ENCODE results near the gene EPGN. TPM values are rescaled to one million over a fixed set of nuclear protein-coding genes. Genes with fewer than 3 reads are reported as not detected.

Gene EPGN
- total RNA-seq, 1 experiment from 2014 or later: not detected

DNA sequence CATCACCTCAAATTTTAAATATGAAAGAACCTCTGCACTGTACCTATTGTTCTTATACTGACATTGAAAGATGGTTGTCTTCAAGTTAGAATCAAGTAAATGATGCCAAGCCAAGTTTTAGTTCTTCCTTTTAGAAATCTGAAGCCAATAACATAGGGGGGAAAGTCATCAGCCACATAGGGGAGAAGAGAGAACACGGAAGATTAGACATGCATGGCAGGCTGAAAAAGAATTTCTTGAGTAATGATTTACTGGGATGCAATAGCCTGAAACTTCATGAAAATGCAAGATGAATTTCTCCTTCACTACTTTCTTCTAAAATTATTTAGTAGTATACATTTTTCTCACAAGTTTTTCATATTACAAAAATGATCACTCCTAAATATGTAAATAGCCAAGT lies 13.6 kb upstream of the EPGN start:
- TF ChIP-seq, protein P1, sequence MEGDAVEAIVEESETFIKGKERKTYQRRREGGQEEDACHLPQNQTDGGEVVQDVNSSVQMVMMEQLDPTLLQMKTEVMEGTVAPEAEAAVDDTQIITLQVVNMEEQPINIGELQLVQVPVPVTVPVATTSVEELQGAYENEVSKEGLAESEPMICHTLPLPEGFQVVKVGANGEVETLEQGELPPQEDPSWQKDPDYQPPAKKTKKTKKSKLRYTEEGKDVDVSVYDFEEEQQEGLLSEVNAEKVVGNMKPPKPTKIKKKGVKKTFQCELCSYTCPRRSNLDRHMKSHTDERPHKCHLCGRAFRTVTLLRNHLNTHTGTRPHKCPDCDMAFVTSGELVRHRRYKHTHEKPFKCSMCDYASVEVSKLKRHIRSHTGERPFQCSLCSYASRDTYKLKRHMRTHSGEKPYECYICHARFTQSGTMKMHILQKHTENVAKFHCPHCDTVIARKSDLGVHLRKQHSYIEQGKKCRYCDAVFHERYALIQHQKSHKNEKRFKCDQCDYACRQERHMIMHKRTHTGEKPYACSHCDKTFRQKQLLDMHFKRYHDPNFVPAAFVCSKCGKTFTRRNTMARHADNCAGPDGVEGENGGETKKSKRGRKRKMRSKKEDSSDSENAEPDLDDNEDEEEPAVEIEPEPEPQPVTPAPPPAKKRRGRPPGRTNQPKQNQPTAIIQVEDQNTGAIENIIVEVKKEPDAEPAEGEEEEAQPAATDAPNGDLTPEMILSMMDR (conservative IDR thresholded peaks at IDR 0.05; ENCODE audit: low read depth, low read length): no peak
- TF ChIP-seq EZH2 (IDR thresholded peaks at IDR 0.05; ENCODE audit: borderline replicate concordance, low read depth, low read length, poor library complexity, severe bottlenecking): no peak
- no peak overlapping the region for H3K4me3 ChIP-seq (ENCODE audit: low read depth, low read length, poor library complexity, severe bottlenecking)
- H3K27ac ChIP-seq (ENCODE audit: low read depth, low read length, poor library complexity, severe bottlenecking): no peak overlapping the region
- no peaks in the 10 kb centered on the region for H3K27me3 ChIP-seq (replicated peaks; ENCODE audit: insufficient read depth, low read depth, low read length, poor library complexity)
- no peaks in the 10 kb centered on the region for H3K36me3 ChIP-seq (ENCODE audit: insufficient read depth, low read length, poor library complexity, severe bottlenecking)
- ChIA-PET POLR2A (ENCODE audit: low non-redundant PET) (no interaction called here), CTCF (no interaction called here)
- H3K9me3 ChIP-seq (ENCODE audit: low read depth, low read length, poor library complexity, severe bottlenecking): no peaks in the 10 kb centered on the region
- intact Hi-C loops (cut with micrococcal nuclease; ENCODE audit: unreplicated experiment): no loop called here
- H3K4me1 ChIP-seq (ENCODE audit: insufficient read depth, low read length, poor library complexity, severe bottlenecking): no peaks in the 10 kb centered on the region
- no peak for DNase-seq (ENCODE audit: low spot score)
- BruUV-seq (replicated peaks): no TSS peak

DNA sequence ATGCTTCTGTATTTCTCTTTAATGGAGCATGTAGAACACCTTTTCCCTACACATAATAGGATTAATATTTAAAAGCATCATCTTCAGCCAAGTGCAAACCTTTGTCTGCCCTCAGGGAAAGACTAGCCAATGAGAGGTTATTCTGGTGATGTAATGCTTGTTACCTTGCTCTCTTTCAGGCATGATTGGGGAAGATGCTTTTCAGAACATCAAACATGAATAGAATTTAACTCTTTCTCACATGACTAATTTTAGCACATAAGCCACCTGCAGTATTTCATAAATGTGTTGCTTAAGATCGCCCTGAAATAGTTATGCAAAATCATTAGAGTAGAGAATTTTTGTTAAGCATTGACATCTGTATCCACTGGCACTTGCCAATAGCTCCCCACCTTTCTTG lies 10.7 kb upstream of the EPGN start:
- TF ChIP-seq EZH2 (IDR thresholded peaks at IDR 0.05; ENCODE audit: borderline replicate concordance, low read depth, low read length, poor library complexity, severe bottlenecking): no peak
- TF ChIP-seq, protein P1 (conservative IDR thresholded peaks at IDR 0.05; ENCODE audit: low read depth, low read length): no peak
- BruUV-seq (replicated peaks): no TSS peak
- Histone ChIP-seq H3K36me3 (ENCODE audit: insufficient read depth, low read length, poor library complexity, severe bottlenecking) (no peaks in the 10 kb centered on the region), H3K27me3 (replicated peaks; ENCODE audit: insufficient read depth, low read depth, low read length, poor library complexity) (no peaks in the 10 kb centered on the region), H3K4me3 (ENCODE audit: low read depth, low read length, poor library complexity, severe bottlenecking) (no peak overlapping the region), H3K4me1 (ENCODE audit: insufficient read depth, low read length, poor library complexity, severe bottlenecking) (no peaks in the 10 kb centered on the region), H3K9me3 (ENCODE audit: low read depth, low read length, poor library complexity, severe bottlenecking) (no peaks in the 10 kb centered on the region), H3K27ac (ENCODE audit: low read depth, low read length, poor library complexity, severe bottlenecking) (no peak overlapping the region)
- DNase-seq (ENCODE audit: low spot score): no peak
- CTCF ChIA-PET: no interaction called here
- intact Hi-C loops (cut with micrococcal nuclease; ENCODE audit: unreplicated experiment): no loop called here
- POLR2A ChIA-PET (ENCODE audit: low non-redundant PET): no interaction called here

DNA sequence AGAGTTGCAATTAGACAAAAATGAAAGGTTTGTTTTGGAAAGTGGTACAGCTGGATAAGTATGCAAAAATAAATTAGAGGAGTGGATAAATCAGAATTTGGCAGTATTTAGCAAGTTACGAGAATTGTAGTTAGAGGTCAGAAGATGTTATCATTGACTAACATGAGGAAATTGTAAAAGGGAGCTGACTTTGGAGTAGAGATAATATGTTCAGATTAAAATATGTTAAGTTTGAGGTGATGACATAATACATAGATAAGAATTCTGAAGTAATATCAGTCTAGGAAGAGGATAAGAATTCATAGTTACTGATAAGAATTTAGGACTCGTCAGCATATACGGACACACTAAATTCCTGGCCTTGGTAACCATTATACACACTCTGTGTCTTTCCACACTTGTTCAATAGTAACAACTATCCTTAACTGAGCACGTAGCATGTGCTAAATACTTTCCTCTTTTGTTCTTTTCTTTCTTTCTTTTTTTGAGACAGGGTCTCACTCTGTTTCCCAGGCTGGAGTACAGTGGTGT lies 4.1 kb upstream of the EPGN start:
- Histone ChIP-seq H3K4me1 (ENCODE audit: insufficient read depth, low read length, poor library complexity, severe bottlenecking) (peaks cover 14% of the 10 kb centered on the region), H3K4me3 (ENCODE audit: low read depth, low read length, poor library complexity, severe bottlenecking) (no peak overlapping the region), H3K9me3 (ENCODE audit: low read depth, low read length, poor library complexity, severe bottlenecking) (no peaks in the 10 kb centered on the region), H3K27me3 (replicated peaks; ENCODE audit: insufficient read depth, low read depth, low read length, poor library complexity) (no peaks in the 10 kb centered on the region), H3K27ac (ENCODE audit: low read depth, low read length, poor library complexity, severe bottlenecking) (no peak overlapping the region), H3K36me3 (ENCODE audit: insufficient read depth, low read length, poor library complexity, severe bottlenecking) (no peaks in the 10 kb centered on the region)
- BruUV-seq (replicated peaks): no TSS peak
- no peak for TF ChIP-seq EZH2 (IDR thresholded peaks at IDR 0.05; ENCODE audit: borderline replicate concordance, low read depth, low read length, poor library complexity, severe bottlenecking)
- ChIA-PET POLR2A (ENCODE audit: low non-redundant PET) (no interaction called here), CTCF (no interaction called here)
- intact Hi-C loops (cut with micrococcal nuclease; ENCODE audit: unreplicated experiment): no loop called here
- no peak for DNase-seq (ENCODE audit: low spot score)

DNA sequence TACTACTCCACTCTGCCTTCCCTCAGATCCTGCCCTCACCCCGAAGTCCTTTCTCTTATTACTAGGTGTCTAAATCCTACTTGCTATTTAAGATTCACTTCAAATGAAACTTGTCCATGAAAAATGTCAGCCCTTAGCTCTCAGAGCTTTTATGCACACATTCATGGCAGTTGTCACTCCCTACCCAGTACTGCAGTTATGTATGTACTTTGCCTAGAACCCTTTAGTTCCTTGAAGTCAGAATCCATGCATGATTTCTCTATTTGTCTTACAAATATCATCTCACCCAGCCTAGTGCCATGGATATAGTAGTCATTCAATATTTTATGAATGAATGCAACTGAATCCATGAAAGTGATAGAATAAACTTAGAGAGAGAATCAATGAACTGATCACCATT lies 3.3 kb upstream of the EPGN start:
- DNase-seq (ENCODE audit: low spot score): no peak
- no TSS peak for BruUV-seq (replicated peaks)
- ChIA-PET POLR2A (ENCODE audit: low non-redundant PET) (no interaction called here), CTCF (no interaction called here)
- no peak for TF ChIP-seq EZH2 (IDR thresholded peaks at IDR 0.05; ENCODE audit: borderline replicate concordance, low read depth, low read length, poor library complexity, severe bottlenecking)
- TF ChIP-seq, protein P1 (conservative IDR thresholded peaks at IDR 0.05; ENCODE audit: low read depth, low read length): no peak
- intact Hi-C loops (cut with micrococcal nuclease; ENCODE audit: unreplicated experiment): no loop called here
- no peaks in the 10 kb centered on the region for H3K36me3 ChIP-seq (ENCODE audit: insufficient read depth, low read length, poor library complexity, severe bottlenecking)
- H3K4me1 ChIP-seq (ENCODE audit: insufficient read depth, low read length, poor library complexity, severe bottlenecking): peaks cover 19% of the 10 kb centered on the region
- no peaks in the 10 kb centered on the region for H3K27me3 ChIP-seq (replicated peaks; ENCODE audit: insufficient read depth, low read depth, low read length, poor library complexity)
- H3K9me3 ChIP-seq (ENCODE audit: low read depth, low read length, poor library complexity, severe bottlenecking): no peaks in the 10 kb centered on the region
- H3K4me3 ChIP-seq (ENCODE audit: low read depth, low read length, poor library complexity, severe bottlenecking): no peak overlapping the region
- no peak overlapping the region for H3K27ac ChIP-seq (ENCODE audit: low read depth, low read length, poor library complexity, severe bottlenecking)
